ENCODE results near the gene MME.

MME gene

DNA sequence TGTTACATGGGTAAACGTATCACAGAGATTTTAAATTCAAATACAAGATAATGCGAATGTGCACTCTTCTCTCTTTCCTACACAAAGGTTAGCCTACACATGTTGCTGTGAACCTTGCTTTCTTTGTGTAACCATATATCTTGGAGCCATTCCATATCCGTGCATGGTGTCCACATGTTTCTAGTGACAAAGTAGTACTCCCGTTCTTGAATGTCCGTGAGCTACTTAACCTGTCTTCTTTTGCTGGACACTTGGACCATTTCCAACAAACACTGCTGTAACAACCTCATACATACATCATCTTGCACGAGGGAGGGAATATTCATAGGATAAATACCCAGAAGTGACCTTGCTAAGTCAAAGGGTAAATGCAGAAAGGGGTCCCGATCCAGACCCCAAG lies 138.3 kb downstream of the MME start:
- Histone ChIP-seq H3K4me1 (ENCODE audit: insufficient read depth, poor library complexity, severe bottlenecking) (peaks cover 6% of the 10 kb centered on the region), H3K27ac (ENCODE audit: poor library complexity, severe bottlenecking) (no peak overlapping the region), H3K9me3 (ENCODE audit: severe bottlenecking) (no peaks in the 10 kb centered on the region), H3K27me3 (ENCODE audit: insufficient read depth, poor library complexity, severe bottlenecking) (no peaks in the 10 kb centered on the region), H3K4me3 (ENCODE audit: severe bottlenecking) (no peak overlapping the region), H3K36me3 (ENCODE audit: low read depth) (no peaks in the 10 kb centered on the region)
- no peak for ATAC-seq (ENCODE audit: low read depth)
- DNase-seq (ENCODE audit: low spot score), result no peak
- TF ChIP-seq, protein P1, sequence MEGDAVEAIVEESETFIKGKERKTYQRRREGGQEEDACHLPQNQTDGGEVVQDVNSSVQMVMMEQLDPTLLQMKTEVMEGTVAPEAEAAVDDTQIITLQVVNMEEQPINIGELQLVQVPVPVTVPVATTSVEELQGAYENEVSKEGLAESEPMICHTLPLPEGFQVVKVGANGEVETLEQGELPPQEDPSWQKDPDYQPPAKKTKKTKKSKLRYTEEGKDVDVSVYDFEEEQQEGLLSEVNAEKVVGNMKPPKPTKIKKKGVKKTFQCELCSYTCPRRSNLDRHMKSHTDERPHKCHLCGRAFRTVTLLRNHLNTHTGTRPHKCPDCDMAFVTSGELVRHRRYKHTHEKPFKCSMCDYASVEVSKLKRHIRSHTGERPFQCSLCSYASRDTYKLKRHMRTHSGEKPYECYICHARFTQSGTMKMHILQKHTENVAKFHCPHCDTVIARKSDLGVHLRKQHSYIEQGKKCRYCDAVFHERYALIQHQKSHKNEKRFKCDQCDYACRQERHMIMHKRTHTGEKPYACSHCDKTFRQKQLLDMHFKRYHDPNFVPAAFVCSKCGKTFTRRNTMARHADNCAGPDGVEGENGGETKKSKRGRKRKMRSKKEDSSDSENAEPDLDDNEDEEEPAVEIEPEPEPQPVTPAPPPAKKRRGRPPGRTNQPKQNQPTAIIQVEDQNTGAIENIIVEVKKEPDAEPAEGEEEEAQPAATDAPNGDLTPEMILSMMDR (IDR thresholded peaks at IDR 0.05; ENCODE audit: poor library complexity, severe bottlenecking), result no peak

DNA sequence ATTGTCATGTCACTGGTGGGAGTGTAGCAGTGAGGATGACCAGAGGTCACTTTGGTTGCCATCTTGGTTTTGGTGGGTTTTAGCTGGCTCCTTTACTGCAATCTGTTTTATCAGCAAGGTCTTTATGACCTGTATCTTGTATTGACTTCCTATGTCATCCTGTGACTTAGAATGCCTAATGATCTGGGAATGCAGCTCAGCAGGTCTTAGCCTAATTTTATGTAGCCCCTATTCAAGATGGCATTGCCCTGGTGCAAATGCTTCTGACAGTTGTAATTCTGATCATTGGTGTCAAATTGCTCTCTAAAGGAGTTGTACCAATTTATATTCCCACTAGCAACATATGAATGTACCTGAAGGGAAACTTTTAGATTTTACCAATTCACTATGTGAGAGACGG lies 139.0 kb downstream of the MME start:
- Histone ChIP-seq H3K36me3 (ENCODE audit: low read depth) (no peaks in the 10 kb centered on the region), H3K4me3 (ENCODE audit: severe bottlenecking) (no peak overlapping the region), H3K9me3 (ENCODE audit: severe bottlenecking) (no peaks in the 10 kb centered on the region), H3K27ac (ENCODE audit: poor library complexity, severe bottlenecking) (no peak overlapping the region), H3K4me1 (ENCODE audit: insufficient read depth, poor library complexity, severe bottlenecking) (peaks cover 6% of the 10 kb centered on the region), H3K27me3 (ENCODE audit: insufficient read depth, poor library complexity, severe bottlenecking) (no peaks in the 10 kb centered on the region)
- no peak for DNase-seq (ENCODE audit: low spot score)
- TF ChIP-seq, protein P1 (IDR thresholded peaks at IDR 0.05; ENCODE audit: poor library complexity, severe bottlenecking), result no peak
- ATAC-seq (ENCODE audit: low read depth), result no peak

DNA sequence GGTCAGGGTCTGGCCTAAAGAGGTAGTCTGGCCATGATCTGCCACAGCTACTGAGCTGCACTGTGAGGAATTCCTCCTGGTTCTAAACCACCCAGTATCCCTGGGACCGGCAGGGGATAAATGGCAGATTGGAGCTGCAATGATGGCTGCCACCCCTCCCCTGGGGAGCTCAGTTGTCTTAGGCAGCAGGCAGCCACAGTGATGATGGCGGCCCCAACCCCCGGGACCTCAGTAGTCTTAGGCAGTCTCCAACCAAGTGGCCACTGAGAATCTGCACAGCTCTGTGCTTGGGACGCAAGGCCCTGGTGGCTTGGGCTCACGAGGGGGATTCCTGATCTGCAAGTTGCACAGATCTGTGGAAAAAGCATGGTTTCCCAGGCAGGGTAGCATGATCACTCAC lies 145.3 kb downstream of the MME start:
- Histone ChIP-seq H3K9me3 (ENCODE audit: severe bottlenecking) (no peaks in the 10 kb centered on the region), H3K4me1 (ENCODE audit: insufficient read depth, poor library complexity, severe bottlenecking) (no peaks in the 10 kb centered on the region), H3K27me3 (ENCODE audit: insufficient read depth, poor library complexity, severe bottlenecking) (no peaks in the 10 kb centered on the region), H3K36me3 (ENCODE audit: low read depth) (no peaks in the 10 kb centered on the region), H3K27ac (ENCODE audit: poor library complexity, severe bottlenecking) (no peak overlapping the region), H3K4me3 (ENCODE audit: severe bottlenecking) (no peak overlapping the region)
- TF ChIP-seq, protein P1 (IDR thresholded peaks at IDR 0.05; ENCODE audit: poor library complexity, severe bottlenecking), result no peak
- DNase-seq (ENCODE audit: low spot score) (no peak), ATAC-seq (ENCODE audit: low read depth) (no peak)

DNA sequence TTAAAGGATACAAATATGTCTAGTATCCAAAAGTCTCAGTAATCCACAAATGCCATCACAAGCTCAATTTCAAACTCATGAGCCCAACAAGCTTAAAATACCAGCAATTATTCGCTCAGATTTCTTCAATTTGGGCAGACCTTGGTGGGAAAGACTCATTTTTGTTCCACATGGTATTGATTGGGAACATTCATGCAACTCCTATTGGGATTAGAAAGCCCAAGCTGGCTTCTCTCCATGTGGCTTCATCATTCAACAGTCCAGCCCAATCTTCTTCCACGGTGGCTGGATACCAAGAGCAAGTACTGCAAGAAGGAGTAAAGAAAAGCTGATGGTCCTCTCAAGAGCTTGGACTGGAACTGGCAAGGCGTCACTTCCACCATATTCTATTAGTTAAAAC lies 147.0 kb downstream of the MME start:
- Histone ChIP-seq H3K4me1 (ENCODE audit: insufficient read depth, poor library complexity, severe bottlenecking) (no peaks in the 10 kb centered on the region), H3K36me3 (ENCODE audit: low read depth) (no peaks in the 10 kb centered on the region), H3K27me3 (ENCODE audit: insufficient read depth, poor library complexity, severe bottlenecking) (no peaks in the 10 kb centered on the region), H3K9me3 (ENCODE audit: severe bottlenecking) (no peaks in the 10 kb centered on the region), H3K27ac (ENCODE audit: poor library complexity, severe bottlenecking) (no peak overlapping the region), H3K4me3 (ENCODE audit: severe bottlenecking) (no peak overlapping the region)
- no peak for ATAC-seq (ENCODE audit: low read depth)
- TF ChIP-seq, protein P1 (IDR thresholded peaks at IDR 0.05; ENCODE audit: poor library complexity, severe bottlenecking), result no peak
- no peak for DNase-seq (ENCODE audit: low spot score)

DNA sequence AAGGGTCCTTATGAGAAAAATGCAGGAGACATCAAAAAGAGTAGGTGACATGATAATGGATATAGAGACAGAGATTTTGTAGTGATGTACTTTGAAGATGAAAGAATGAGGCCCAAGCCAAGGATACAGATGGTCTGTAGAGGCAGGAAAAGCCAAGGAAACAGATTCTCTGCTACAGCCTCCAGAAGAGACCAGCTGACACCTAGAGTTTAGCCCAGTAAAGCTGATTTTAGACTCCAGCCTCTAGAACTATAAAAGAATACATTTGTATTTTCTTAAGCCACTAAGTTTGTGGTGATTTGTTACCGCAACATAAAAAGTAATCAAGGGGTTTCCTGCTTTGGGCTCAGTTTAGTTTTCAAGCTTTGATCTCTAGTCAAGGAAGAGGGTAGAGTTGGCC lies 148.6 kb downstream of the MME start:
- no peaks in the 10 kb centered on the region for H3K36me3 ChIP-seq (ENCODE audit: low read depth)
- H3K4me1 ChIP-seq (ENCODE audit: insufficient read depth, poor library complexity, severe bottlenecking), result peaks cover 10% of the 10 kb centered on the region
- no peak overlapping the region for H3K4me3 ChIP-seq (ENCODE audit: severe bottlenecking)
- DNase-seq (ENCODE audit: low spot score) (no peak), ATAC-seq (ENCODE audit: low read depth) (no peak)
- no peaks in the 10 kb centered on the region for H3K27me3 ChIP-seq (ENCODE audit: insufficient read depth, poor library complexity, severe bottlenecking)
- TF ChIP-seq, protein P1 (IDR thresholded peaks at IDR 0.05; ENCODE audit: poor library complexity, severe bottlenecking), result no peak
- no peak overlapping the region for H3K27ac ChIP-seq (ENCODE audit: poor library complexity, severe bottlenecking)
- H3K9me3 ChIP-seq (ENCODE audit: severe bottlenecking), result no peaks in the 10 kb centered on the region
